IMR-90 (cell line): ENCODE data around the gene PERM1. TPM values are rescaled to one million over a fixed set of nuclear protein-coding genes. Genes with fewer than 3 reads are reported as not detected.

Experiments used
- ATAC-seq: fragments of 200-7000 bp; cut with Tn5 transposase; 2 replicates; pipeline ENCODE4 v1.9.1; 2020; ENCODE audit warnings: low read depth, mild to moderate bottlenecking, moderate library complexity
- BruUV-seq: library from RNA; stranded (reverse); fragments of 400-500 nt; replicated peaks from 2 replicates; lab custom pipeline; 2021; lab: Mats Ljungman, UMichigan
- CTCF ChIA-PET: fragments of 300-600 bp; formaldehyde crosslinking; extraction: SDS; loops from one replicate; lab custom pipeline; 2021; ENCODE audit warnings: antibody characterized with exemption; lab: Yijun Ruan, JAX
- POLR2A ChIA-PET: fragments of 300-600 bp; sonication (Branson Sonifier 250); formaldehyde crosslinking; loops from one replicate; lab custom pipeline; 2022; ENCODE audit warnings: antibody characterized with exemption; ENCODE audit not compliant: unreplicated experiment; lab: Charles Lee
- DNase-seq: peaks from one replicate; pipeline ENCODE4 v3.0.0; 2013
- H2AFZ ChIP-seq: replicated peaks from 2 replicates; pipeline ENCODE3; 2013; ENCODE audit warnings: low read length, mild to moderate bottlenecking; ENCODE audit not compliant: poor library complexity
- H2AK5ac ChIP-seq: 2 replicates; pipeline ENCODE4 v1.6.1; 2013; ENCODE audit warnings: low read depth, low read length, inconsistent platforms
- H2AK9ac ChIP-seq: replicated peaks from 2 replicates; pipeline ENCODE3; 2013; ENCODE audit warnings: mild to moderate bottlenecking, low read depth, low read length, moderate library complexity; ENCODE audit not compliant: poor library complexity
- H2BK120ac ChIP-seq: 2 replicates; pipeline ENCODE4 v1.6.1; 2013; ENCODE audit warnings: low read depth, low read length, inconsistent platforms
- H2BK15ac ChIP-seq: 3 replicates; pipeline ENCODE4 v1.6.1; 2013; ENCODE audit warnings: low read depth, low read length, inconsistent platforms
- H2BK20ac ChIP-seq: 2 replicates; pipeline ENCODE4 v1.6.1; 2013; ENCODE audit warnings: low read depth, mild to moderate bottlenecking, inconsistent platforms, low read length, moderate library complexity
- H2BK5ac ChIP-seq: 2 replicates; pipeline ENCODE4 v1.6.1; 2013; ENCODE audit warnings: mild to moderate bottlenecking, low read depth, low read length, inconsistent platforms; ENCODE audit not compliant: poor library complexity, severe bottlenecking
- H3K14ac ChIP-seq: replicated peaks from 2 replicates; pipeline ENCODE4 v1.6.1; 2013; ENCODE audit warnings: low read depth, low read length, inconsistent platforms
- H3K18ac ChIP-seq: 2 replicates; pipeline ENCODE4 v1.6.1; 2013; ENCODE audit warnings: low read depth, low read length, control low read depth
- H3K23ac ChIP-seq: 2 replicates; pipeline ENCODE4 v1.6.1; 2013; ENCODE audit warnings: low read depth, low read length, inconsistent platforms
- H3K27ac ChIP-seq: 2 replicates; pipeline ENCODE4 v1.5.1; 2013; ENCODE audit warnings: mild to moderate bottlenecking, control low read depth, low read length; ENCODE audit not compliant: insufficient read depth
- H3K27me3 ChIP-seq: 2 replicates; pipeline ENCODE4 v1.6.1; 2013; ENCODE audit warnings: low read length; ENCODE audit not compliant: control insufficient read depth, insufficient read depth
- H3K36me3 ChIP-seq: 2 replicates; pipeline ENCODE4 v1.6.1; 2013; ENCODE audit warnings: low read length, mixed read lengths; ENCODE audit not compliant: control insufficient read depth, insufficient read depth
- H3K4ac ChIP-seq: 2 replicates; pipeline ENCODE4 v1.6.1; 2013; ENCODE audit warnings: low read depth, low read length, inconsistent platforms
- H3K4me1 ChIP-seq: 2 replicates; pipeline ENCODE4 v1.6.1; 2013; ENCODE audit warnings: low read length, mixed read lengths; ENCODE audit not compliant: control insufficient read depth, insufficient read depth
- H3K4me2 ChIP-seq: 2 replicates; pipeline ENCODE4 v1.6.1; 2013; ENCODE audit warnings: low read depth, mild to moderate bottlenecking, control low read depth, low read length, moderate library complexity
- H3K4me3 ChIP-seq: 2 replicates; pipeline ENCODE4 v1.5.1; 2013; ENCODE audit warnings: low read depth, mild to moderate bottlenecking, control low read depth, low read length, moderate library complexity; ENCODE audit not compliant: insufficient read depth
- H3K56ac ChIP-seq: 2 replicates; pipeline ENCODE4 v1.6.1; 2013; ENCODE audit warnings: low read length, inconsistent platforms; ENCODE audit not compliant: insufficient read depth; ENCODE audit errors: extremely low read depth
- H3K79me1 ChIP-seq, 2 experiments: 2 replicates each; pipeline ENCODE4 v1.6.1; 2013; ENCODE audit warnings: low read length in 2 of 2, inconsistent platforms in 1 of 2, low read depth in 1 of 2
- H3K9ac ChIP-seq: 2 replicates; pipeline ENCODE4 v1.6.1; 2013; ENCODE audit warnings: low read depth, low read length, control low read depth
- H3K9me1 ChIP-seq: 2 replicates; pipeline ENCODE4 v1.6.1; 2013; ENCODE audit warnings: low read length, inconsistent platforms; ENCODE audit not compliant: insufficient read depth
- H3K9me3 ChIP-seq: 2 replicates; pipeline ENCODE4 v1.6.1; 2013; ENCODE audit warnings: low read length; ENCODE audit not compliant: control insufficient read depth, insufficient read depth
- H4K20me1 ChIP-seq: 2 replicates; pipeline ENCODE4 v1.6.1; 2013; ENCODE audit warnings: low read length, inconsistent platforms; ENCODE audit not compliant: insufficient read depth
- H4K5ac ChIP-seq: 2 replicates; pipeline ENCODE4 v1.6.1; 2013; ENCODE audit warnings: mild to moderate bottlenecking, low read depth, low read length, control low read depth
- H4K8ac ChIP-seq, 2 experiments: 2 replicates each; pipeline ENCODE4 v1.6.1; 2013; ENCODE audit warnings: low read depth in 2 of 2, low read length in 2 of 2, control low read depth in 1 of 2, inconsistent platforms in 1 of 2
- H4K91ac ChIP-seq: 2 replicates; pipeline ENCODE4 v1.6.1; 2013; ENCODE audit warnings: low read depth, low read length, inconsistent platforms; ENCODE audit not compliant: insufficient read depth
- BHLHE40 ChIP-seq: fragments of 150-350 bp; IDR thresholded peaks from 2 replicates; pipeline ENCODE4 v1.6.1; 2016; ENCODE audit warnings: mild to moderate bottlenecking, low read depth, low read length
- CEBPB ChIP-seq: IDR thresholded peaks from 2 replicates; pipeline ENCODE4 v1.6.1; 2012; ENCODE audit warnings: low read depth, low read length, improper control_type of control experiment
- MAZ ChIP-seq: IDR thresholded peaks from 2 replicates; pipeline ENCODE4 v1.6.1; 2012; ENCODE audit warnings: low read depth, mild to moderate bottlenecking, low read length, improper control_type of control experiment, moderate library complexity, borderline replicate concordance
- MXI1 ChIP-seq: IDR thresholded peaks from 2 replicates; pipeline ENCODE4 v1.6.1; 2012; ENCODE audit warnings: low read depth, mild to moderate bottlenecking, low read length, moderate library complexity, borderline replicate concordance
- POLR2A ChIP-seq: IDR thresholded peaks from 2 replicates; pipeline ENCODE4 v1.6.1; 2012; ENCODE audit warnings: mild to moderate bottlenecking, low read depth, low read length
- RCOR1 ChIP-seq: IDR thresholded peaks from 2 replicates; pipeline ENCODE4 v1.6.1; 2012; ENCODE audit warnings: mild to moderate bottlenecking, low read length, improper control_type of control experiment; ENCODE audit not compliant: insufficient replicate concordance
- WGBS, 2 experiments: methylation state at CpG; one replicate each; pipeline versions ENCODE4 v1.1.5 to v1.1.7; 2013; ENCODE audit warnings: missing lambda C conversion rate in 2 of 2; ENCODE audit not compliant: insufficient read length in 1 of 2; ENCODE audit errors: extremely low coverage in 2 of 2; 5-methylcytosine and 5-hydroxymethylcytosine counted together
- dilution Hi-C: fragments of 300-500 bp; cut with HindIII; formaldehyde crosslinking; loops from one replicate; pipeline ENCODE4 v1.14.3; 2018; ENCODE audit warnings: low sequenced_read_pairs; ENCODE audit not compliant: unreplicated experiment
- in situ Hi-C: fragments of 300-500 bp; cut with MboI; formaldehyde crosslinking; loops from 3 replicates; pipeline ENCODE4 v1.14.3; 2019; ENCODE audit warnings: low sequenced_read_pairs, inconsistent platforms, mixed read lengths
- intact Hi-C: fragments of 100-400 bp; cut with micrococcal nuclease; formaldehyde crosslinking; loops from 2 replicates; pipeline ENCODE4 v1.10.0; 2022
- polyA plus RNA-seq, 3 experiments: library from polyadenylated mRNA; depleted of rRNA; stranded (reverse); fragments of >200 nt; gene quantifications; 2 replicates each; pipeline ENCODE4 v1.2.3, GENCODE V29; 2012; ENCODE audit warnings: low replicate concordance in 1 of 3
- total RNA-seq: library from RNA; depleted of rRNA; stranded (reverse); fragments of >200 nt; gene quantifications from 2 replicates; pipeline ENCODE4 v1.2.3, GENCODE V29; 2012
- TF ChIP-seq, protein P1 (sequence below): conservative IDR thresholded peaks from 2 replicates; pipeline ENCODE4 v1.5.1; 2012; ENCODE audit warnings: mild to moderate bottlenecking, low read depth, low read length, improper control_type of control experiment
- TF ChIP-seq, protein P2 (sequence below): fragments of 150-350 bp; IDR thresholded peaks from 2 replicates; pipeline ENCODE4 v1.6.1; 2017; ENCODE audit warnings: mild to moderate bottlenecking, antibody characterized with exemption, low read length, low read depth

PERM1 gene
- total and polyA plus RNA-seq, 2 of the 4 experiments (the other 2 are of a cell fraction): not detected

DNA sequence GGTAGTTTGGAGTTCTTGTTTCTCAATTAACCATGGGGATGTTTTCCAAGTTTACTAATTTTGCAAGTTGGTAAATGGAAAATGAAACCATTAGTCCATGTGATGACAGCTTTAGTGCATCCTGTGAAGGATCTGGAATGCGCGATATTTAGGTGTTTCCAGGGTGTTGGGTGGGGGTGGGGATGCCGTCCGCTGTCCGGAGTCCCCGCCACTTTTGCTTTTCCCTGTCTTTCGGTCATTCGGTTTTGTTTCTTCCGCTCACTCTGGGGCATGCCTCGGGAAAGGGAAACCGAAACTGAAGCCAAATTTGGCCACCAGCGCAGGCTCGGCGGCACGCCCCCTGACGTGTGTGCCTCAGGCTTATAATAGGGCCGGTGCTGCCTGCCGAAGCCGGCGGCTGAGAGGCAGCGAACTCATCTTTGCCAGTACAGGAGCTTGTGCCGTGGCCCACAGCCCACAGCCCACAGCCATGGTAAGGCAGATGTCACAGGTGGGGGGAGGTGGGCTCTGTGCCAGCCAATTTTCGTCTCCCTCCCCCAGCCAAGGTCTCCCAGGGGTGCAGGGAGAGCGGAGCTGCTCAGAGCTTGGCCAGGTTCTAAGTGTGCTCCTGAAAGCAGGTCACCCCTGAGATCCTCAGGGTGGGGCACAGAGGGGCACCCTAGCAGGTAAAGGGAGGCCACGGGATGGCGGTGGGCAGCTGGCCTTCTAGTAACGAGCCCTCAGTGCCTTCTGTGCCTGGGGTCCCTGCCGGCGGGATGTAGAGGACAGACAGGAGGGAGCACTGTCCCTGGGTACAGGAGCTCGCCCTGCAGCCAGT is 31.4 kb upstream of the PERM1 start, which contains the start of gene ISG15:
TSS of gene ISG15 (plus strand) at position 393 of the 817 bp plus-strand sequence. CDS start at position 470, 77 bp downstream.
- peak within 1 kb of the TSS; percentile 99 for H2AFZ ChIP-seq
- peak within 1 kb of the TSS; percentile 94 for H4K91ac ChIP-seq
- in situ Hi-C loops (no loop called here), dilution Hi-C loops (no loop called here), intact Hi-C loops (loop anchor here (2.0 kb wide), 1 partner anchor 27 kb away; no protein-coding TSS in a partner anchor)
- peak within 1 kb of the TSS; percentile 82 for H3K27ac ChIP-seq
- WGBS, 2 experiments: 9% methylated on average over 16 of the region's 30 CpGs; no CpG with 5 or more reads in 1 of the 2 experiments
- H3K14ac ChIP-seq: peak within 1 kb of the TSS; percentile 96
- peak within 1 kb of the TSS; percentile 68 to 96 for H4K8ac ChIP-seq
- H3K4me1 ChIP-seq: peaks cover 4% of the 10 kb centered on the region
- H3K4ac ChIP-seq: peak within 1 kb of the TSS; percentile 88
- peak within 1 kb of the TSS; percentile 75 for H2BK5ac ChIP-seq
- CTCF ChIA-PET: interaction anchor here (0.7 kb wide), 1 partner anchor 12 kb away, joined by 3 read pairs; no protein-coding TSS in a partner anchor
- BruUV-seq: no TSS peak
- POLR2A ChIA-PET: interaction anchor here (0.6 kb wide), 1 partner anchor 288 kb away, joined by 7 read pairs; no protein-coding TSS in a partner anchor
- no peaks in the 10 kb centered on the region for H4K20me1 ChIP-seq
- no peaks in the 10 kb centered on the region for H3K36me3 ChIP-seq
- H3K9me3 ChIP-seq: no peaks in the 10 kb centered on the region
- peak within 1 kb of the TSS; percentile 69 for H2BK20ac ChIP-seq
- ATAC-seq (peak; percentile 95), DNase-seq (peak; percentile 83)
- no peaks in the 10 kb centered on the region for H3K9me1 ChIP-seq
- peak within 1 kb of the TSS; percentile 85 for H2BK120ac ChIP-seq
- peaks cover 0 to 11% of the 10 kb centered on the region in 2 experiments; a peak in 2 of 4 replicates for H3K79me1 ChIP-seq
- peak within 1 kb of the TSS; percentile 86; the same call in 2 of the 3 replicates for H2BK15ac ChIP-seq
- H3K56ac ChIP-seq: peak within 1 kb of the TSS; percentile 92
- peak within 1 kb of the TSS; percentile 54 for H3K4me3 ChIP-seq
- H2AK9ac ChIP-seq: peak within 1 kb of the TSS; percentile 98
- peak within 1 kb of the TSS; percentile 92 for H2AK5ac ChIP-seq
- H3K4me2 ChIP-seq: peak within 1 kb of the TSS; percentile 86
- H4K5ac ChIP-seq: peak within 1 kb of the TSS; percentile 35
- H3K23ac ChIP-seq: peak within 1 kb of the TSS; percentile 96
- TF ChIP-seq MXI1 (peak; percentile 93), RCOR1 (no peak), CEBPB (no peak), POLR2A (peak; percentile 85), BHLHE40 (peak; percentile 57; the same call in 1 of the 2 replicates), MAZ (peak; percentile 33; the same call in 1 of the 2 replicates)
- TF ChIP-seq, protein P1, sequence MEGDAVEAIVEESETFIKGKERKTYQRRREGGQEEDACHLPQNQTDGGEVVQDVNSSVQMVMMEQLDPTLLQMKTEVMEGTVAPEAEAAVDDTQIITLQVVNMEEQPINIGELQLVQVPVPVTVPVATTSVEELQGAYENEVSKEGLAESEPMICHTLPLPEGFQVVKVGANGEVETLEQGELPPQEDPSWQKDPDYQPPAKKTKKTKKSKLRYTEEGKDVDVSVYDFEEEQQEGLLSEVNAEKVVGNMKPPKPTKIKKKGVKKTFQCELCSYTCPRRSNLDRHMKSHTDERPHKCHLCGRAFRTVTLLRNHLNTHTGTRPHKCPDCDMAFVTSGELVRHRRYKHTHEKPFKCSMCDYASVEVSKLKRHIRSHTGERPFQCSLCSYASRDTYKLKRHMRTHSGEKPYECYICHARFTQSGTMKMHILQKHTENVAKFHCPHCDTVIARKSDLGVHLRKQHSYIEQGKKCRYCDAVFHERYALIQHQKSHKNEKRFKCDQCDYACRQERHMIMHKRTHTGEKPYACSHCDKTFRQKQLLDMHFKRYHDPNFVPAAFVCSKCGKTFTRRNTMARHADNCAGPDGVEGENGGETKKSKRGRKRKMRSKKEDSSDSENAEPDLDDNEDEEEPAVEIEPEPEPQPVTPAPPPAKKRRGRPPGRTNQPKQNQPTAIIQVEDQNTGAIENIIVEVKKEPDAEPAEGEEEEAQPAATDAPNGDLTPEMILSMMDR: no peak
- TF ChIP-seq, protein P2, sequence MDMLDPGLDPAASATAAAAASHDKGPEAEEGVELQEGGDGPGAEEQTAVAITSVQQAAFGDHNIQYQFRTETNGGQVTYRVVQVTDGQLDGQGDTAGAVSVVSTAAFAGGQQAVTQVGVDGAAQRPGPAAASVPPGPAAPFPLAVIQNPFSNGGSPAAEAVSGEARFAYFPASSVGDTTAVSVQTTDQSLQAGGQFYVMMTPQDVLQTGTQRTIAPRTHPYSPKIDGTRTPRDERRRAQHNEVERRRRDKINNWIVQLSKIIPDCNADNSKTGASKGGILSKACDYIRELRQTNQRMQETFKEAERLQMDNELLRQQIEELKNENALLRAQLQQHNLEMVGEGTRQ: no peak
- no peaks in the 10 kb centered on the region for H3K27me3 ChIP-seq
- peak within 1 kb of the TSS; percentile 79 for H3K9ac ChIP-seq
- H3K18ac ChIP-seq: peak within 1 kb of the TSS; percentile 56
